Immature natural killer cell (primary cell): Measurements from ENCODE around the gene TTN. TPM values are rescaled to one million over a fixed set of nuclear protein-coding genes. Genes with fewer than 3 reads are reported as not detected.
"Not testable (repeated sequence)": the region's sequence is repeated elsewhere in the genome, so short reads cannot be mapped to it uniquely, and the experiment has no call there.

Experiments
- DNase-seq, 3 donors: peaks; one replicate each; pipeline ENCODE4 v3.0.0; 2022; ENCODE audit warnings: mixed read lengths in 1 of 3
- H3K27ac Mint-ChIP-seq, 6 donors: one replicate each; pipeline ENCODE4 v1.8.0; 2020; ENCODE audit warnings: mixed read lengths in 6 of 6, mild to moderate bottlenecking in 5 of 6, inconsistent platforms in 4 of 6, moderate library complexity in 3 of 6
- H3K27me3 Mint-ChIP-seq, 3 donors: one replicate each; pipeline ENCODE4 v1.8.0; 2020 to 2021; ENCODE audit warnings: low read depth in 3 of 3, mild to moderate bottlenecking in 3 of 3, mixed read lengths in 3 of 3, moderate library complexity in 3 of 3, inconsistent platforms in 1 of 3
- H3K36me3 Mint-ChIP-seq, 3 donors: one replicate each; pipeline ENCODE4 v1.8.0; 2020; ENCODE audit warnings: mixed read lengths in 3 of 3, inconsistent platforms in 2 of 3, mild to moderate bottlenecking in 2 of 3
- H3K4me1 Mint-ChIP-seq, 2 donors: one replicate each; pipeline ENCODE4 v1.8.0; 2020; ENCODE audit warnings: inconsistent platforms in 2 of 2, mild to moderate bottlenecking in 2 of 2, mixed read lengths in 2 of 2, moderate library complexity in 1 of 2
- H3K4me3 Mint-ChIP-seq, 5 donors: one replicate each; pipeline ENCODE4 v1.8.0; 2020; ENCODE audit warnings: mild to moderate bottlenecking in 5 of 5, mixed read lengths in 5 of 5, inconsistent platforms in 3 of 5, moderate library complexity in 3 of 5
- H3K9me3 Mint-ChIP-seq, 6 donors: one replicate each; pipeline ENCODE4 v1.8.0; 2020; ENCODE audit warnings: mild to moderate bottlenecking in 6 of 6, mixed read lengths in 6 of 6, inconsistent platforms in 4 of 6, moderate library complexity in 3 of 6
- polyA plus RNA-seq, 3 donors: library from polyadenylated mRNA; unstranded; fragments of 300-500 nt; fragmentation: Illumina TruSeq; gene quantifications; one replicate each; pipeline ENCODE4 v1.2.3, GENCODE V29; 2021

The TTN gene
- polyA plus RNA-seq, 3 donors from 2014 or later = 0.06 to 1.7 (median 0.58) TPM

- peaks cover 0 to 3% (median 0%) of the 10 kb centered on the region in 3 donors for H3K27me3 Mint-ChIP-seq
- H3K4me3 Mint-ChIP-seq = no peak overlapping the region
- no peak overlapping the region for H3K27ac Mint-ChIP-seq
- peaks cover 0 to 37% (median 13%) of the 10 kb centered on the region in 6 donors for H3K9me3 Mint-ChIP-seq
- H3K36me3 Mint-ChIP-seq = peaks cover 11 to 80% (median 71%) of the 10 kb centered on the region in 3 donors
- no peaks in the 10 kb centered on the region for H3K4me1 Mint-ChIP-seq
- DNase-seq = no peak
These were observed 239.0 kb downstream of the TTN start for GRCh38 chr2:178568227-178568626.

GRCh38 chr2:178553047-178553446, 254.2 kb downstream of the TTN start:
- no peak overlapping the region for H3K27ac Mint-ChIP-seq
- H3K9me3 Mint-ChIP-seq = no peaks in the 10 kb centered on the region
- no peak for DNase-seq

DNA sequence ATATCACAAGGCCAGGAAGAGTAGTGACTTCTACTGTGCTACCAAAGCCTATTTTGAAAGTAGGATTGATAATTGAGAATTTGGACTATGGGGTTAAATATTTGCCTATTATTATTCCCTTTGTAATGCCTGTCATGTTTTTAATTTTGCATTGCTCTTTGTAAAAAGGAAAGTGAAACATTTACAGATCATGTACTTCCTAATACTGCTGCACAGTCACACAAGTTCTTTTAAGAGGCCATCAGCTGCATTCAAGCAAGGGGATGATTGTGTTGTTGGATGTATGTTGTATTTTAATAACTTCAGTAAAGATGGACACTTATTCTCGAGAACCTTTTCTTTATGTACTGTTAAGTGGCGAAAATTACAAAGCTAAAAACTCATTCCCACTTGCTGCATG, 256.9 kb downstream of the TTN start:
- Mint-ChIP-seq H3K27me3 (peaks cover 0 to 2% (median 0%) of the 10 kb centered on the region in 3 donors), H3K27ac (no peak overlapping the region), H3K36me3 (peaks cover 6 to 44% (median 37%) of the 10 kb centered on the region in 3 donors), H3K4me3 (no peak overlapping the region), H3K9me3 (no peaks in the 10 kb centered on the region), H3K4me1 (no peaks in the 10 kb centered on the region)
- no peak for DNase-seq

More at GRCh38 chr2:178553047-178553446, 254.2 kb downstream of the TTN start:
- Mint-ChIP-seq H3K4me3 (no peak overlapping the region), H3K27me3 (peaks cover 0 to 2% (median 0%) of the 10 kb centered on the region in 3 donors), H3K4me1 (no peaks in the 10 kb centered on the region), H3K36me3 (peaks cover 0 to 32% (median 25%) of the 10 kb centered on the region in 3 donors)

- no peak overlapping the region for H3K4me3 Mint-ChIP-seq
- peaks cover 0 to 6% of the 10 kb centered on the region in 2 donors for H3K4me1 Mint-ChIP-seq
- peaks cover 6 to 71% (median 42%) of the 10 kb centered on the region in 3 donors for H3K36me3 Mint-ChIP-seq
- H3K9me3 Mint-ChIP-seq = no peaks in the 10 kb centered on the region
- peaks cover 0 to 3% (median 0%) of the 10 kb centered on the region in 3 donors for H3K27me3 Mint-ChIP-seq
- no peak for DNase-seq
- no peak overlapping the region for H3K27ac Mint-ChIP-seq
These were observed 264.7 kb downstream of the TTN start for GRCh38 chr2:178542569-178542968.

DNA sequence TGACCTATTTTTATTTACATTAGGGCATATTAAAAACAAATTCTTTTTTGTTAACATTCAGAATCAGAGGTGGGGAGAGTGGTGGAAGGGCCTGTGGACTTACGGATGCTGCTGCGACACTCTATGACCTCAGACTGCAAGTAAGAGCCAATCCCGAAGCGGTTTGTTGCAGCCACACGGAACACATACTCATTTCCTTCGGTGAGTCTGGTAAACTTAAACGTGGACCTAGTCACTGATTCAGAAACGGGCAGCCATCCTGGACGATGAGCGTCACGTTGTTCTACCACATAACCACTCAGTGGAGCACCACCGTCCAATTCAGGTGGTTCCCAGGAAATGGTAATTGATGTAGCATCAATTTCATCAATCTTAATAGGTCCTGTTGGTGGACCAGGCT, 265.1 kb downstream of the TTN start:
- Mint-ChIP-seq H3K27me3 (peaks cover 0 to 3% (median 0%) of the 10 kb centered on the region in 3 donors), H3K4me3 (no peak overlapping the region), H3K9me3 (no peaks in the 10 kb centered on the region), H3K4me1 (peaks cover 0 to 6% of the 10 kb centered on the region in 2 donors), H3K27ac (no peak overlapping the region), H3K36me3 (peaks cover 6 to 70% (median 38%) of the 10 kb centered on the region in 3 donors)
- no peak for DNase-seq

GRCh38 chr2:178536037-178536436, 271.2 kb downstream of the TTN start:
- Mint-ChIP-seq H3K27me3 (no peaks in the 10 kb centered on the region), H3K4me1 (peaks cover 5 to 10% of the 10 kb centered on the region in 2 donors), H3K9me3 (no peaks in the 10 kb centered on the region), H3K4me3 (no peak overlapping the region), H3K27ac (no peak overlapping the region), H3K36me3 (peaks cover 40 to 70% (median 44%) of the 10 kb centered on the region in 3 donors)
- DNase-seq = no peak

DNA sequence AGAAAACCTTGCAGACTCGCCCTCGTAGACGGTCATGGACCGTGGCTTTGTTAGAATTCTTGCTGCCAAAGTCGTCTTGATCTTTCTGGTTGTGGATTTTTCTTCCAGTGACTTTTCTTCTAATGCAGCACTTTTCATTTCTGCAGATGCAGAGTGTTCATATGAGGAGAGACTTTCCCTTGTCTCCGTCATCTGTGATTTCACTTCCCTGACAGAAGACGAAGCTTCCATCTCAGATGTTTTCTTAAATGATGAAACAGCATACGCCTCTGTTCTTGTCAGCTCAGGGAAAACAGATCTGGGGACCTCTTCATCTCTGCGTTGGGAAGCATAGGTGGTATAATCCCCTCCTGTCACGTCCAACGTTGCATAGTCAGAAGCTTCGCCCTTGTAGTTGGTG, 276.1 kb downstream of the TTN start:
- Mint-ChIP-seq H3K27me3 (no peaks in the 10 kb centered on the region), H3K9me3 (no peaks in the 10 kb centered on the region), H3K4me3 (peak overlapping the region in 1 of 5 donors; percentile 27), H3K4me1 (peaks cover 9 to 16% of the 10 kb centered on the region in 2 donors), H3K27ac (peak overlapping the region in 1 of 6 donors; percentile 8), H3K36me3 (peaks cover 29 to 47% (median 45%) of the 10 kb centered on the region in 3 donors)
- DNase-seq = no peak

- Mint-ChIP-seq H3K27me3 (no peaks in the 10 kb centered on the region), H3K4me1 (peaks cover 10 to 21% of the 10 kb centered on the region in 2 donors), H3K4me3 (no peak overlapping the region), H3K9me3 (no peaks in the 10 kb centered on the region), H3K27ac (peak overlapping the region in 3 of 6 donors; percentile 8 to 28 (median 19)), H3K36me3 (peaks cover 29 to 47% (median 40%) of the 10 kb centered on the region in 3 donors)
- no peak for DNase-seq
These were observed 276.5 kb downstream of the TTN start for GRCh38 chr2:178530625-178531142.

GRCh38 chr2:178530131-178530530, 277.1 kb downstream of the TTN start:
- no peak for DNase-seq
- Mint-ChIP-seq H3K27me3 (no peaks in the 10 kb centered on the region), H3K36me3 (peaks cover 28 to 44% (median 39%) of the 10 kb centered on the region in 3 donors), H3K9me3 (no peaks in the 10 kb centered on the region), H3K4me1 (peaks cover 13 to 23% of the 10 kb centered on the region in 2 donors), H3K27ac (peak overlapping the region in 2 of 6 donors; percentile 19 to 28), H3K4me3 (no peak overlapping the region)

DNA sequence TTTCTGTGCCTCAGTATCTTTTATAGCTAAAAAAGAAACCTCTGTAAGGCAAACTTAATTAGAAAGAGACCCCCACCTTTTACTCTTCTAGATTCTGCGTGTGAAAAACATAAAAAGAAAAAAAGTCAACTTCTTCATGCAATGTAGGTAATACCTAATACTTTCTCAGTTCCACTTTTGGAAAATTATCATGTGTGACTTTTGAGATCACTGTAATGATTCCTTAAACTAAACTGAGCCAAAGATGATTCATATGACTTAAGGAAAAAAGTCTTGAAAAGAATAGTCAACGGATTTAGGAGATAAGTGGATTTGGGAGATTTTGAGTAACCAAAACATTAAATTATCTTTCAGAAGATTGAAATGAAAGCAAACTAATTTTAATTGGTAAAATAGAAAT, 278.0 kb downstream of the TTN start:
- H3K4me3 Mint-ChIP-seq = no peak overlapping the region
- H3K9me3 Mint-ChIP-seq = no peaks in the 10 kb centered on the region
- H3K27ac Mint-ChIP-seq = no peak overlapping the region
- H3K4me1 Mint-ChIP-seq = peaks cover 15 to 28% of the 10 kb centered on the region in 2 donors
- H3K27me3 Mint-ChIP-seq = no peaks in the 10 kb centered on the region
- H3K36me3 Mint-ChIP-seq = peaks cover 19 to 34% (median 29%) of the 10 kb centered on the region in 3 donors
- no peak for DNase-seq

DNA sequence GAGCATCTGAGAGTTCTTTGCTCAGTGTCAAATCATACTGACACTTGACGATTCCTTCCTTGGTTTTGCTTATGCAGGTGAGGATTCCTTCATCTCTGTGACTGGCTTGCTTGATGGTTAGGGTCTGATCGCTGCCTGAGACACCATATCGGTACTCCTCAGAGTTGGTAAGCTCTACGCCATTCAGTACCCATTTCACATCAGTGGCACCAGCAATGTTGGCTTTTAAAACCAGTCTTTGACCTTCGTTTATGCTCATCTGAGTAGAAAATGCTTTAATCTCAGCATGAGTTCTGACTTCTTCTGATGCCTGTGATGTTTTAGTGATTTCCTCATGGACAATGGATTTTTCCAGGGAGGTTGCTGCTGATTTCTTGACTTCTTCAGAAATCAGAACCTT, 278.6 kb downstream of the TTN start:
- Mint-ChIP-seq H3K27me3 (no peaks in the 10 kb centered on the region), H3K9me3 (no peaks in the 10 kb centered on the region), H3K4me3 (no peak overlapping the region), H3K4me1 (peaks cover 19 to 33% of the 10 kb centered on the region in 2 donors), H3K27ac (no peak overlapping the region), H3K36me3 (peaks cover 13 to 30% (median 24%) of the 10 kb centered on the region in 3 donors)
- no peak for DNase-seq

DNA sequence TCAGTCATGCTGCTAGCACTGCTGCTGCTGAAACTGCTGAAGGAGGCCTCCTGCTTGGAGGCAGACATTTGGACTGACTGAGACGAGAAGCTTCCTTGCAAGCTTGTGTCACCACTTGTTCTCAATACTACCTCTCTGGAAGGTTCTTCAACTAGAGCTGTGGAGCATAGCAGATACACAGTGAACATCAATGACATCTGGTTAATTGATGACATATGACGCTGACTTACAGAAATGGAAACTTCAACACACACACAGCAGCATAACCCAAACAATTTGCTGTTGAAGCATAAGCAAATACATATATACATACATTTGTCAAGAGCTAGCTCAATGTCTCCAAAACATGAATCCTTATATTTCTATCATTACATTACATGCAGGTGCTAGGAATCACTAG, 279.6 kb downstream of the TTN start:
- Mint-ChIP-seq H3K36me3 (peaks cover 7 to 23% (median 17%) of the 10 kb centered on the region in 3 donors), H3K9me3 (no peaks in the 10 kb centered on the region), H3K27ac (peak overlapping the region in 1 of 6 donors; percentile 5), H3K4me3 (no peak overlapping the region), H3K4me1 (peaks cover 28 to 44% of the 10 kb centered on the region in 2 donors), H3K27me3 (no peaks in the 10 kb centered on the region)
- no peak for DNase-seq

- H3K4me3 Mint-ChIP-seq = no peak overlapping the region
- no peak overlapping the region for H3K27ac Mint-ChIP-seq
- H3K4me1 Mint-ChIP-seq = peaks cover 27 to 44% of the 10 kb centered on the region in 2 donors
These were observed 281.0 kb downstream of the TTN start for GRCh38 chr2:178526256-178526655.

DNA sequence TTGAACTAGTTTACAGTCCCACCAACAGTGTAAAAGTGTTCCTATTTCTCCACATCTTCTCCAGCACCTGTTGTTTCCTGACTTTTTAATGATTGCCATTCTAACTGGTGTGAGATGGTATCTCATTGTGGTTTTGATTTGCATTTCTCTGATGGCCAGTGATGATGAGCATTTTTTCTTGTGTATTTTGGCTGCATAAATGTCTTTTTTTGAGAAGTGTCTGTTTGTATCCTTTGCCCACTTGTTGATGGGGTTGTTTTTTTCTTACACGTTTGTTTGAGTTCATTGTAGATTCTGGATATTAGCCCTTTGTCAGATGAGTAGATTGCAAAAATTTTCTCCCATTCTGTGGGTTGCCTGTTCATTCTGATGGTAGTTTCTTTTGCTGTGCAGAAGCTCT, 281.8 kb downstream of the TTN start:
- H3K4me3 Mint-ChIP-seq = peak overlapping the region in 2 of 5 donors; percentile 8 to 19
- DNase-seq, H3K27ac Mint-ChIP-seq: not testable (repeated sequence)

More at GRCh38 chr2:178526256-178526655, 281.0 kb downstream of the TTN start:
- H3K9me3 Mint-ChIP-seq = no peaks in the 10 kb centered on the region
- peaks cover 3 to 15% (median 4%) of the 10 kb centered on the region in 3 donors for H3K36me3 Mint-ChIP-seq
- no peaks in the 10 kb centered on the region for H3K27me3 Mint-ChIP-seq
- no peak for DNase-seq

GRCh38 chr2:178525010-178525409, 282.2 kb downstream of the TTN start:
- H3K9me3 Mint-ChIP-seq, H3K27ac Mint-ChIP-seq, DNase-seq, H3K4me3 Mint-ChIP-seq, H3K36me3 Mint-ChIP-seq, H3K27me3 Mint-ChIP-seq: not testable (repeated sequence)
- peaks cover 21 to 32% of the 10 kb centered on the region in 2 donors for H3K4me1 Mint-ChIP-seq

More for the DNA sequence above, 281.8 kb downstream of the TTN start:
- not testable (repeated sequence) for H3K9me3 Mint-ChIP-seq, H3K36me3 Mint-ChIP-seq, H3K27me3 Mint-ChIP-seq
- H3K4me1 Mint-ChIP-seq = peaks cover 21 to 36% of the 10 kb centered on the region in 2 donors
